ENCODE measurements around the gene NF2. TPM values are rescaled to one million over a fixed set of nuclear protein-coding genes. Genes with fewer than 3 reads are reported as not detected.
"Not testable (repeated sequence)": the region's sequence is repeated elsewhere in the genome, so short reads cannot be mapped to it uniquely, and the experiment has no call there.

Gene NF2
- total RNA-seq, 1 experiment from 2014 or later = 47.7 TPM

GRCh38 chr22:29587938-29588699, 15.3 kb upstream of the NF2 start:
- in situ Hi-C loops (cut with HindIII; ENCODE audit: low pct_unique_long_range_greater_than_20kb, low sequenced_read_pairs) = no loop called here
- DNase-seq (ENCODE audit: low read depth, low spot score) = peak; percentile 62

DNA sequence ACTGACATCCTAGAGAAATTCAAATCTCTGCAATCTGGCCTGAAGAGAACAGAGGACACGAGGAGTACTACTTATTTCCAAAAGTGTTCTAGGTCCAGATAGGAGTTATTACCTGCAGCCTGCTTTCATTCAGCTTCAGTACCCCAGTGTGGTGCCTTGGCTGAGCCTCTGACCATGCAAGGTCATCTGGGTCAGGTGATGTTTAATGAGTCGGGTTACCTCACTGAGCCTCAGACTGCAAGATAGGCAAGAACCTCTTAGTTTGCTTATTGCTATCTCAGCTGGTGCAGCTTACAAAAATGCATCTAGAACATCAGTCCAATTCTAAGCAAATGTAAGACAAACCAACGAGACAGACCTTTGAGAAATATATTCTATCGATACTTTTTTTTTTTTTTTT, 9.5 kb upstream of the NF2 start:
- in situ Hi-C loops (cut with HindIII; ENCODE audit: low pct_unique_long_range_greater_than_20kb, low sequenced_read_pairs) = no loop called here

DNA sequence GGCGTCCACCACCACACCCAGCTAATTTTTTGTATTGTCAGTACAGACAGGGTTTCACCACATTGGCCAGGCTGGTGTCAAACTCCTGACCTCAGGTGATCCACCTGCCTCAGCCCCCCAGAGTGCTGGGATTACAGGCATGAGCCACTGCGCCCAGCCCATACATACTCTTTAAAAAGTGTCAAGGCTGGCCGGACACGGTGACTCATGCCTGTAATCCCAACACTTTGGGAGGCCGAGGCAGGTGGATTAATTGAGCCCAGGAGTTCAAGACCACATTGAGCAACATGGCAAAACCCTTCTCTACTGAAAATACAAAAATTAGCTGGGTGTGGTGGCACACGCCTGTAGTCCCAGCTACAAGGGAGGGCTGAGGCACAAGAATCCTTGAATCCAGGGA, 9.0 kb upstream of the NF2 start:
- in situ Hi-C loops (cut with HindIII; ENCODE audit: low pct_unique_long_range_greater_than_20kb, low sequenced_read_pairs); DNase-seq (ENCODE audit: low read depth, low spot score): not testable (repeated sequence)

More for the DNA sequence above, 9.5 kb upstream of the NF2 start:
- DNase-seq (ENCODE audit: low read depth, low spot score) = no peak

DNA sequence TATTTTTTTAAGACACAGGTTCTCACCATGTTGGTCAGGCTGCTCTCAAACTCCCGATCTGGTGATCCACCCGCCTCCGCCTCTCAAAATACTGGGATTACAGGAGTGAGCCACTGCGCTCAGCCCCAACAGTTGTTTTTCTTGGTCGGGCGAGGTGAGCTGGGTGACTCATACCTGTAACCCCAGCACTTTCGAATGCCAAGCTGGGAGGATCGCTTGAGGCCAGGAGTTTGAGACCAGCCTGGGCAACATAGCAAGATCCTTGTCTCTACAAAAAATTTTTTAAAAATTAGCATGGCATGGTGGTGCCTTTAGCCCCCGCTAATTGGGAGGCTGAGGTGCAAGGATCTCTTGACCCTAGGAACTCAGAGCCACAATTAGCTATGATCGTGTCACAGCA, 7.0 kb upstream of the NF2 start:
- no peak for DNase-seq (ENCODE audit: low read depth, low spot score)
- in situ Hi-C loops (cut with HindIII; ENCODE audit: low pct_unique_long_range_greater_than_20kb, low sequenced_read_pairs) = no loop called here

GRCh38 chr22:29597871-29598683, 5.4 kb upstream of the NF2 start:
- in situ Hi-C loops (cut with HindIII; ENCODE audit: low pct_unique_long_range_greater_than_20kb, low sequenced_read_pairs); DNase-seq (ENCODE audit: low read depth, low spot score): not testable (repeated sequence)

DNA sequence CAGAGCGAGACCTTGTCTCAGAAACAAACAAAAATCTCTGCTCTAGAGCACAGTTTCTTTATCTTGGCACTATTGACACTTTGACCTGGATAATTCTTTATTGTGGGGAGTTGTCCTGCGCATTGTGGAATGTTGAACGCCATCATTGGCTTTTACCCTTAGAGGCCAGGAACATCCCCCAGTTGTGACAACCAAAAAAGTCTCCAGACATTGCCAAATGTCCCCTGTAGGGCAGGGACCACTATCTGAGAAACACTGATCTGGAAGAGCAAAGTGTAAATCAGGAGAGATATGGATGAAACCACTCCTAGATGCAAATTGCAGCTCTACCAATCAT, 4.8 kb upstream of the NF2 start:
- in situ Hi-C loops (cut with HindIII; ENCODE audit: low pct_unique_long_range_greater_than_20kb, low sequenced_read_pairs) = no loop called here

DNA sequence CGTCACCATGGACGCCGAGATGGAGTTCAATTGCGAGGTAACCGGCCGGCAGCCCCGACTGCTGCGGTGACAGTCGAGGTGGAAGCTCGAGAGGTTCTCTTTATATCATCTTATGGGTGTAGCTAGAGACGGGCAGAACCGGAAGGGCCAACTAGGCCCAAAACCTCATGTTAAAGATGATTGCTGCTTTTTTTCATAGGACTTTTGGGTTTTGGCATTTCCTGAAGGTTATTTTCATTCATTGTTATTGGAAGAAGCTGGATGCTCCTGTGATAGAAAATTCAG, 585 bp downstream of the NF2 start:
- in situ Hi-C loops (cut with HindIII; ENCODE audit: low pct_unique_long_range_greater_than_20kb, low sequenced_read_pairs) = no loop called here
- no peak for DNase-seq (ENCODE audit: low read depth, low spot score)

More for the DNA sequence above, 4.8 kb upstream of the NF2 start:
- no peak for DNase-seq (ENCODE audit: low read depth, low spot score)

GRCh38 chr22:29605527-29605850, 2.1 kb downstream of the NF2 start:
- in situ Hi-C loops (cut with HindIII; ENCODE audit: low pct_unique_long_range_greater_than_20kb, low sequenced_read_pairs) = no loop called here
- no peak for DNase-seq (ENCODE audit: low read depth, low spot score)

GRCh38 chr22:29606320-29606719, 2.9 kb downstream of the NF2 start:
- DNase-seq (ENCODE audit: low read depth, low spot score) = no peak
- in situ Hi-C loops (cut with HindIII; ENCODE audit: low pct_unique_long_range_greater_than_20kb, low sequenced_read_pairs) = no loop called here

DNA sequence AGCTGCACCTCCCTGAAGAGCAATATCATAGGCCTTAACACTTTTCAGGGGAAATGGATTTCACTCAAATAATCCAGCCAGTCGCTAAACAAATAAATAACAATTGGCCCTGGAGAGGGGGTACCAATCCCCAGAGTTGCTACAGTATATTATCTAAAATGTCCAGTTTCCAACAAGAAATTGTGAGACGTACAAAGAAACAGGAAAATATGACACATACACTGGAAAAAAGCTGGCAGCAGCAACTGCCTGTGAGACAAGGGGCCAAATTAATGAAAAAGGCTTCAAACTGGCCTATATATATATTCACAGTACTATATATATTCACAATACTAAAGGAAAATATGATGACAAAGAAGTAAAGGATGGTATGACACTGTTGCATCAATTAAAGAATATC, 4.0 kb downstream of the NF2 start:
- in situ Hi-C loops (cut with HindIII; ENCODE audit: low pct_unique_long_range_greater_than_20kb, low sequenced_read_pairs) = no loop called here
- no peak for DNase-seq (ENCODE audit: low read depth, low spot score)

- in situ Hi-C loops (cut with HindIII; ENCODE audit: low pct_unique_long_range_greater_than_20kb, low sequenced_read_pairs) = no loop called here
- DNase-seq (ENCODE audit: low read depth, low spot score) = peak; percentile 72
Observed at GRCh38 chr22:29609139-29609538, 5.7 kb downstream of the NF2 start.

DNA sequence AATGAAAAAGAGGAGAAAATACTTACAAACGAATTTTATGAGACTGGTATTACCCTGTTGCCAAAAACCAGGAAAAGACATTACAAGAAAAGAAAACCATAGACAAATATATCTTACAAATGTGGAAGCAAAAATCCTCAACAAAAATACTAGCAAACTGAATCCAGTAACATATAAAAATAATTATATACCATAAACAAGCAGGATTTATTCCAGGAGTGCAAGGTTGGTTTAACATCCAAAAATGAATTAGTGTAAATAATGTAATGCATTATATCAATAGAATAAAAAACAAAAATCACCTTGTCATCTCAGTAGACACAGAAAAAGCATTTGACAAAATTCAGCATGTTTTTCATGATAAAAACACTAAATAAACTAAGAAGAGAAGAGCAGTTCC, 7.3 kb downstream of the NF2 start:
- DNase-seq (ENCODE audit: low read depth, low spot score) = no peak
- in situ Hi-C loops (cut with HindIII; ENCODE audit: low pct_unique_long_range_greater_than_20kb, low sequenced_read_pairs) = no loop called here

- no peak for DNase-seq (ENCODE audit: low read depth, low spot score)
- in situ Hi-C loops (cut with HindIII; ENCODE audit: low pct_unique_long_range_greater_than_20kb, low sequenced_read_pairs) = no loop called here
Observed at GRCh38 chr22:29615705-29616327, 12.4 kb downstream of the NF2 start.

DNA sequence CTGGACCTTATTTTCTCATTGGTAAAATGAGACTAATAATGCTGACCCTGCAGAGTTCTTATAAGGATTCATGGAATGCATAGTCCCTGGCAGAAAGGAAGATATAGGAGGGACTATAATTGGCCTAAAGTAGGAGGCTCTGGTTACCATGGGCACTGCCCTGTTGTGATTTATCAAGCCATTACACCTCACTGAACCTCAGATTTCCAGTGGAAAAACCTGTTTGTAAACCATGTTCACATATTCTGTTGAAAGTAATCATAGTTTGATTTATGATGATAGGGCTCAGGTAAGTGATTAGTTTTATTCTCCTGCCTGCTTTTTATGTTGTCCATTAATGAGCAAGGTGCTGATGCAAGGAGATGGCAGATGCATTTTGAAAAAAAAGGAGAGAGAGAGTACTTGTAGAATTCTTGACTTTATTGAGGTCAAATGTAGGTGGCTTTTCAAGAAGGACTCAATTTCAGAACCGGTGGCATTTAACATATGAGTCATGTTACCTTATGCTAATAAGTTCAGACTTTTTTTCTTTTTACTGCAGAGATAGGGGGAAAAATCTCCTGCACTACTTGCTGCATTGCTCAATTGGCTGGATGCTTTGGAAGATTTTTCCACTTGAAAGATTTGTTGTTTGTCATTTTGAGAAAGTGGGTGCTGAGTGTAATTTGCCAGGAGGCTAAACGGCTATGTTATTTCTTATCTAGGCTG, 14.6 kb downstream of the NF2 start:
- in situ Hi-C loops (cut with HindIII; ENCODE audit: low pct_unique_long_range_greater_than_20kb, low sequenced_read_pairs) = no loop called here
- no peak for DNase-seq (ENCODE audit: low read depth, low spot score)

- DNase-seq (ENCODE audit: low read depth, low spot score) = peak; percentile 55
- in situ Hi-C loops (cut with HindIII; ENCODE audit: low pct_unique_long_range_greater_than_20kb, low sequenced_read_pairs) = no loop called here
Observed at GRCh38 chr22:29621761-29622526, 18.5 kb downstream of the NF2 start.

GRCh38 chr22:29623059-29623458, 19.6 kb downstream of the NF2 start:
- DNase-seq (ENCODE audit: low read depth, low spot score) = no peak
- in situ Hi-C loops (cut with HindIII; ENCODE audit: low pct_unique_long_range_greater_than_20kb, low sequenced_read_pairs) = no loop called here

- DNase-seq (ENCODE audit: low read depth, low spot score) = no peak
- in situ Hi-C loops (cut with HindIII; ENCODE audit: low pct_unique_long_range_greater_than_20kb, low sequenced_read_pairs) = no loop called here
Observed at GRCh38 chr22:29623553-29624169, 20.2 kb downstream of the NF2 start.
